Measurements from ENCODE around the gene CCNA2.

Gene CCNA2

DNA sequence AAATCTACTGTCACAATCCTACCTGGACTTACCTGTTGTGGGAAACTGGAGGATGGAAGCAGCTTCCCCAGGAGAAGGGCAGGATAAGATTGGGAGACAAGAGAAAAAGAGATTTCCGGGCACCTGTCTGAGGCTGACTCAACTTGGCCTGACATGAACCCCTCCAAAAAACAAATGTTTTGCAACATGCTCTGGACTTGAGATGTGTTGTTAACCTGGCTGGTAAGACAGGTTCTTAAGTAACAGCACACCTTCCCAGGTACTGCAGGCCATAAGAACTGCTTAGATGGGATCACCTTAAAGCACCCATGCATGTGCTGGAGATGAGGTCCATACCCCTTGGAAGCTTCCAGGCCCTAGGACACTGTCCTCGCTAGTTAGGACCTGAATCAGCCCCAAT is 54.3 kb downstream of the CCNA2 start:
- Mint-ChIP-seq H3K4me1 (peaks cover 13% of the 10 kb centered on the region), H3K4me3 (no peak overlapping the region), H3K9me3 (no peaks in the 10 kb centered on the region), H3K27ac (no peak overlapping the region), H3K36me3 (no peaks in the 10 kb centered on the region)
- no peak for ATAC-seq
- DNase-seq (ENCODE audit: low spot score in 2 of 2): no peak

DNA sequence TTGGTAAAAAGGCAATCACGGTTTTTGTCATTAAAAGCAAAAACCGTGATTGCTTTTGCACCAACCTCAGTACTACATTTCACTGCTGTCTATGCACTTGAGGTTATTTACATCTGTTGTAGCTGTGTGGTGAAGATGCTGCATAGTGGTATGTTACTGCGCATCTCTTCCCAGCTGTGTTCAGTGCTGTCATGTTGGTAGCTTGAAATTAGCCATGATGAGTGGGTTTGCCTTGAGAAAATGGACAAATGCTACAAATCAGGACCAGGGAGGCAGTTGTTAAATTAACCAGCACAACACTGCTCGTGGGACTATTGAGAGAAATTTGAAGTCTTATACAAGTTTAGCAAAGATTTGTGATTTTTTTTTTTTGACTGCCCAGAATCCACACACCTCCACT is 56.5 kb downstream of the CCNA2 start:
- DNase-seq (ENCODE audit: low spot score in 2 of 2) (no peak), ATAC-seq (no peak)
- Mint-ChIP-seq H3K36me3 (no peaks in the 10 kb centered on the region), H3K27ac (no peak overlapping the region), H3K4me3 (no peak overlapping the region), H3K9me3 (no peaks in the 10 kb centered on the region), H3K4me1 (peaks cover 17% of the 10 kb centered on the region)

All from stimulated activated effector memory CD8-positive, alpha-beta T cell treated with anti-CD3 and anti-CD28 coated beads, Interleukin-12 subunit alpha, Interleukin-12 subunit beta, amount 100 ng/mL, for 72 hours (primary cell).